ENCODE data around the gene PTPN6.

- TF ChIP-seq CTCF (conservative IDR thresholded peaks at IDR 0.05; ENCODE audit: low read depth, low read length) (no peak), SMC3 (IDR thresholded peaks at IDR 0.05; ENCODE audit: low read depth, low read length) (no peak), ELK1 (IDR thresholded peaks at IDR 0.05; ENCODE audit: borderline replicate concordance, low read depth, low read length) (no peak), POLR2A (IDR thresholded peaks at IDR 0.05; ENCODE audit: low read depth, low read length) (no peak), RAD21 (IDR thresholded peaks at IDR 0.05; ENCODE audit: low read length) (no peak), RCOR1 (IDR thresholded peaks at IDR 0.05; ENCODE audit: insufficient replicate concordance, low read length) (no peak), CEBPB (IDR thresholded peaks at IDR 0.05; ENCODE audit: low read depth, low read length) (no peak), MXI1 (IDR thresholded peaks at IDR 0.05; ENCODE audit: borderline replicate concordance, low read depth, low read length) (no peak), FOS (IDR thresholded peaks at IDR 0.05; ENCODE audit: low read depth, low read length) (no peak), MAFK (IDR thresholded peaks at IDR 0.05; ENCODE audit: low read depth, low read length) (no peak), USF2 (IDR thresholded peaks at IDR 0.05; ENCODE audit: low read depth, low read length) (no peak), RFX5 (IDR thresholded peaks at IDR 0.05; ENCODE audit: low read depth, low read length) (no peak)
Measured at GRCh38 chr12:6987956-6988553, 36.9 kb downstream of the PTPN6 start.
